PC-3 (cell line): ENCODE data around the gene IL1RAPL2.

ENCODE experiments used
- EZH2 ChIP-seq: fragments of 300-600 bp; sonication (generic); IDR thresholded peaks from one replicate; pipeline ENCODE4 v1.6.1; 2017; ENCODE audit warnings: antibody characterized with exemption, mild to moderate bottlenecking, low read length; ENCODE audit not compliant: unreplicated experiment
- EZH2phosphoT487 ChIP-seq: fragments of 300-600 bp; sonication (generic); IDR thresholded peaks from 2 replicates; pipeline ENCODE4 v1.6.1; 2018; ENCODE audit warnings: mild to moderate bottlenecking, antibody characterized with exemption, low read length, borderline replicate concordance
- TF ChIP-seq, protein P1 (sequence below): fragments of 300-600 bp; sonication (generic); conservative IDR thresholded peaks from 2 replicates; pipeline ENCODE4 v1.5.1; 2017; ENCODE audit warnings: antibody characterized with exemption, low read depth, mild to moderate bottlenecking, low read length

DNA sequence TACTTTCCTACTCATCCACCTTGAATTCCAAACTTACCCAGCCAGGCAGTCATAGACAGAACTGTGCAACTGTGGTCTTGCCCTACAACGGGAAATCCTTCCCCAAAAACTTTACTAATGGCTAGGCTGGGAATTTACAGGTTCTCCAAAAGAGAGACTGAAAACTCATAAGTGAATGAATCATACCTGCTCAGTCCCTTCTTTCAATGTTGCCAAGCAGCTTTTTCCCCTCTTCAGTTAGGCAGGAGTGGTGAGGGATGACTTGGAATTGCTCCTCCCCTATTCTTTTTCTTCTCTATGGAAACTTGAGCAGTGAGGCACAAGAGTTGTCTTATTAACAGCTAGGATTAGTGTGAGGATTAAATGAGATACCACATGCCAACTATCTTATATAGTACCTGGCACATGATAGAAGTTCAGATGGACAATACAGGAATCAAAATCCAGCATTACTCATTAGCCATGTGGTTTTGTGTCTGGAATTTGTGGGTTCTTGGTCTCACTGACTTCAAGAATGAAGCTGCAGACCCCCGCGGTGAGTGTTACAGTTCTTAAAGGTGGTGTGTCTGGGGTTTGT lies 548.6 kb downstream of the IL1RAPL2 start:
- TF ChIP-seq, protein P1, sequence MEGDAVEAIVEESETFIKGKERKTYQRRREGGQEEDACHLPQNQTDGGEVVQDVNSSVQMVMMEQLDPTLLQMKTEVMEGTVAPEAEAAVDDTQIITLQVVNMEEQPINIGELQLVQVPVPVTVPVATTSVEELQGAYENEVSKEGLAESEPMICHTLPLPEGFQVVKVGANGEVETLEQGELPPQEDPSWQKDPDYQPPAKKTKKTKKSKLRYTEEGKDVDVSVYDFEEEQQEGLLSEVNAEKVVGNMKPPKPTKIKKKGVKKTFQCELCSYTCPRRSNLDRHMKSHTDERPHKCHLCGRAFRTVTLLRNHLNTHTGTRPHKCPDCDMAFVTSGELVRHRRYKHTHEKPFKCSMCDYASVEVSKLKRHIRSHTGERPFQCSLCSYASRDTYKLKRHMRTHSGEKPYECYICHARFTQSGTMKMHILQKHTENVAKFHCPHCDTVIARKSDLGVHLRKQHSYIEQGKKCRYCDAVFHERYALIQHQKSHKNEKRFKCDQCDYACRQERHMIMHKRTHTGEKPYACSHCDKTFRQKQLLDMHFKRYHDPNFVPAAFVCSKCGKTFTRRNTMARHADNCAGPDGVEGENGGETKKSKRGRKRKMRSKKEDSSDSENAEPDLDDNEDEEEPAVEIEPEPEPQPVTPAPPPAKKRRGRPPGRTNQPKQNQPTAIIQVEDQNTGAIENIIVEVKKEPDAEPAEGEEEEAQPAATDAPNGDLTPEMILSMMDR, result no peak
- TF ChIP-seq EZH2 (no peak), EZH2phosphoT487 (no peak)
